ENCODE data around the gene ANGPTL7.

ANGPTL7 gene

GRCh38 chr1:11207898-11208611 is 18.9 kb downstream of the ANGPTL7 start:
- DNase-seq, result no peak

- DNase-seq, result no peak
These were observed 22.3 kb downstream of the ANGPTL7 start for GRCh38 chr1:11211461-11211860.

GRCh38 chr1:11211925-11212587 is 22.9 kb downstream of the ANGPTL7 start:
- DNase-seq, result no peak

- DNase-seq, result no peak
These were observed 25.7 kb downstream of the ANGPTL7 start for GRCh38 chr1:11214698-11215380.

GRCh38 chr1:11215381-11216005 is 26.3 kb downstream of the ANGPTL7 start:
- DNase-seq, result no peak

- no peak for DNase-seq
These were observed 26.9 kb downstream of the ANGPTL7 start for GRCh38 chr1:11216074-11216473.

GRCh38 chr1:11227106-11228077 is 38.2 kb downstream of the ANGPTL7 start:
- no peak for DNase-seq

- no peak for DNase-seq
These were observed 40.0 kb downstream of the ANGPTL7 start for GRCh38 chr1:11229203-11229602.

GRCh38 chr1:11233208-11233607 is 44.1 kb downstream of the ANGPTL7 start:
- DNase-seq, result no peak

- DNase-seq, result no peak
These were observed 48.2 kb downstream of the ANGPTL7 start for GRCh38 chr1:11237356-11237755.

- no peak for DNase-seq
These were observed 49.2 kb downstream of the ANGPTL7 start for GRCh38 chr1:11238311-11238710.

GRCh38 chr1:11245248-11245647 is 56.1 kb downstream of the ANGPTL7 start:
- DNase-seq, result no peak

All from hematopoietic multipotent progenitor cell treated with erythropoietin and hydrocortisone succinate and interleukin-3 and kit ligand, for 8 days (in vitro differentiated cells).